ENCODE data around the gene PEX3.

DNA sequence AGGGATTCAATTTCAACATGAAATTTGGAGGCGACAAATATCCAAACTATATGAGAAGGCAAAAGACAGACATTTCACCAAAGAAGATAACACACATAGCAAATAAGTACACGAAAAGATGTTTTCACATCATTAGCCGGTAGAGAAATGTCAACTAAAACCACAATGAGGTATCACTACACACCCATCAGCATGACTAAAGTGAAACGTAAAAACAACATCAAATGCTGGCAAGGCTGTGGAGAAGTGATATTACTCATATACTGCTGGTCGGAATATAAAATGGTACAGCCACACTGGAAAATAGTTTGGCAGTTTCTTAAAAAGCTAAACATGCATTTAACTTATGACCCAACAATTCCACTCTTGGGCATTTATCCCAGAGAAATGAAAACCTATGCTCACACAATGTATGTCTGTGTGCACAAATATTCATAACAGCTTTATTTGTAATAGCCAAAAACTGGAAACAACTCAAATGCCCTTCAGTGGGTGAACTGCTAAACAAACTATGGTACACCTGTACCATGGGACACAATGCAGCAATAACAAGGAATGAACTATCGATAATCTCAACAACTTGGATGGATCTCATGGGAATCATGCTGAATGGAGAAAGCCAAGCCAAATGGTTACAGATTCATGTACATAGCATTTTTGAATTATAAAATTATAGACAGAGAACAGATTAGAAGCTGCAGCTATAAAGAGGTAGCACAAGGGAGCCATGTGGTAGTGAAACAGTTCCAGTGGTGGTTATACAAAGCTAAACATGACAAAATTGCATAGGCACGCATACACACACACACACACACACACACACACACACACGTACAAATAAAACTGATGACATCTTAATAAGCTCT, 8.7 kb upstream of the PEX3 start:
- TF ChIP-seq, protein P1, sequence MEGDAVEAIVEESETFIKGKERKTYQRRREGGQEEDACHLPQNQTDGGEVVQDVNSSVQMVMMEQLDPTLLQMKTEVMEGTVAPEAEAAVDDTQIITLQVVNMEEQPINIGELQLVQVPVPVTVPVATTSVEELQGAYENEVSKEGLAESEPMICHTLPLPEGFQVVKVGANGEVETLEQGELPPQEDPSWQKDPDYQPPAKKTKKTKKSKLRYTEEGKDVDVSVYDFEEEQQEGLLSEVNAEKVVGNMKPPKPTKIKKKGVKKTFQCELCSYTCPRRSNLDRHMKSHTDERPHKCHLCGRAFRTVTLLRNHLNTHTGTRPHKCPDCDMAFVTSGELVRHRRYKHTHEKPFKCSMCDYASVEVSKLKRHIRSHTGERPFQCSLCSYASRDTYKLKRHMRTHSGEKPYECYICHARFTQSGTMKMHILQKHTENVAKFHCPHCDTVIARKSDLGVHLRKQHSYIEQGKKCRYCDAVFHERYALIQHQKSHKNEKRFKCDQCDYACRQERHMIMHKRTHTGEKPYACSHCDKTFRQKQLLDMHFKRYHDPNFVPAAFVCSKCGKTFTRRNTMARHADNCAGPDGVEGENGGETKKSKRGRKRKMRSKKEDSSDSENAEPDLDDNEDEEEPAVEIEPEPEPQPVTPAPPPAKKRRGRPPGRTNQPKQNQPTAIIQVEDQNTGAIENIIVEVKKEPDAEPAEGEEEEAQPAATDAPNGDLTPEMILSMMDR (IDR thresholded peaks at IDR 0.05): no peak
- no peak for TF ChIP-seq POLR2A (IDR thresholded peaks at IDR 0.05)
